ENCODE results near the gene EML4.
"Not testable (repeated sequence)": the region's sequence is repeated elsewhere in the genome, so short reads cannot be mapped to it uniquely, and the experiment has no call there.

EML4 gene

GRCh38 chr2:42310007-42310515 lies 140.9 kb downstream of the EML4 start:
- DNase-seq (ENCODE audit: low spot score) = no peak

DNA sequence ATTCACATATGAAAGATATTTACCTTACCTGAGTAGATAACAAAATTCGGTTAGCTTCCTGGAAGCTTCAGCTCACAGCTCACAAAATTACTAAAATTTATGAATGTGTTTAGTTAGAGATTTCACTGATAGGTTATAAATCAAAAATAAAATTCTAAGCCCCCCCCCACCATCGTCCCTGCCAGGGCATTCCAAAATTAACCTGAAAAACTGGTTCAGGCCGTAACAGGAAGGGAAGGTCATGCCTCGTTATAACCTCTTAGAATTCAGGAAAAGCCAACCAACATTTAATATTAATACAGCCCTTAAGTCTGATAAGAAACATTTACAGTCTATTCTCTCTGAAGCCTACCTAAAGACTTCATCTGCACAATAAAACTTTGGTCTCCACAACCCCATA lies 143.0 kb downstream of the EML4 start:
- no peak for DNase-seq (ENCODE audit: low spot score)

- DNase-seq (ENCODE audit: low spot score) = peak; percentile 44
These were observed 145.8 kb downstream of the EML4 start for GRCh38 chr2:42314892-42315468.

- no peak for DNase-seq (ENCODE audit: low spot score)
These were observed 146.8 kb downstream of the EML4 start for GRCh38 chr2:42315844-42316470.

- DNase-seq (ENCODE audit: low spot score) = no peak
These were observed 147.8 kb downstream of the EML4 start for GRCh38 chr2:42316910-42317309.

DNA sequence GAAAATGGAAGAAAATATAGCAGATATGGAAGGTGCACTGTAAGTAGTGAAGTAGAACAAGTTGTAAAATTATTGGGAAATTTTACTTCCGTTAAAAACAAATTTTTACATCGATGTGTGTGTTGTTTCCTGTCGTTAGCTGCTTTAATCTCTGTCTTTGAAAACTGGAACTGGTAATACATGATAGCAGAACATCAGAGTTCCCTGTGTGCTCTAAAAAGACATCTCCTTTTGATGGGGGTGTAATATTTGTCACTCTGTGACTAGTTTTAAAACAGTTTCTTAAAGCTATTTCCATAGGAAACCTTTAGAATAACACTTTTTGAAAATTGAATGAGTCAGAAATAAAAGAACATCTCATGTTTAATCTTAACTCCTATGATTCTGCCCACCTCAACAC lies 148.3 kb downstream of the EML4 start:
- DNase-seq (ENCODE audit: low spot score) = no peak

DNA sequence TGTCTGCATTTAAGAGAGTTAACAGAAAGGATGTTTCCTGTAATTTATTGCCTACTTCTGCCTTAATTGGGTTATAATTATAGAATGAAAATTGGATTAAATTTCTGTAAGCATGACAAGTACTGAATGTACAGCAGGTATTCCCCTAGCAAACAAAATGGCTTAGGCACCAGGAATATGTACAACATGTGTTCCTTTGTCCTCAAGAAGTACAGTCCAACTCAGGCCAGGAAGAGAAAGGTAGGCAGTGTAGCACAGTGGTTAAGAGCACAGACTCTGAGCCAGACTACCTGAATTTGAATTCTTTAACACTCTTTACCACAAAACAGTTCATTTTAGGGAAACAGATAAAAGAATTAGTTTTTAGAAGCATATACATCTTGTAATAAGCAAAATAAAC lies 148.8 kb downstream of the EML4 start:
- no peak for DNase-seq (ENCODE audit: low spot score)

GRCh38 chr2:42319265-42319664 lies 150.1 kb downstream of the EML4 start:
- no peak for DNase-seq (ENCODE audit: low spot score)

DNA sequence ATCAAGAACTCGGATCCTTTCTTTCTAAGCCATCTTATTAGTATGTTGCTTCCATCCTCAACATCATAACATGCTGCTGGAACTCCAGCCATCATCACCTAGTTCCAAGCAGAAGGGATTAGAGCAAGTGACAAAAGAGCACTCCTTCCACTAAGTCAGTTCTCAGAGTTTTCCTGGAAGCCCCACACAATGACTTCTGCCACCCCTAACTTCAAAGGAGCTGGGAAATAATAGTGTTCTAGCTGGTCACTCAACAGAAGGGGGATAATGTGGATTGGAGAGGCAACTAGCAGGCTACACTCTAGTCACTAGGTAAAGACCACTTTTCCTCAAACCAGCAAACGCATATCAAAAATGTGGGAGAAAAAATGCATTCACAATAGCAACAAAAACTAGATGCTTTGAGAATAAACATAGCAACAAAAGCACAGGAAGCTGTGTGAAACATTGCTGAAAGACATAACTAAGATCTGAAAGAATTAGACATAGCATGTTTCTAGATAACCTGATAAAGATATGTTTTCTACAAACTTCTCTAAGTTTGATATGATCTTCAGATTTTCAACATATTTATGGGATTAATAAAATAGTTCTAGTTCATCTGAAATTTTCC lies 152.4 kb downstream of the EML4 start:
- DNase-seq (ENCODE audit: low spot score) = no peak

DNA sequence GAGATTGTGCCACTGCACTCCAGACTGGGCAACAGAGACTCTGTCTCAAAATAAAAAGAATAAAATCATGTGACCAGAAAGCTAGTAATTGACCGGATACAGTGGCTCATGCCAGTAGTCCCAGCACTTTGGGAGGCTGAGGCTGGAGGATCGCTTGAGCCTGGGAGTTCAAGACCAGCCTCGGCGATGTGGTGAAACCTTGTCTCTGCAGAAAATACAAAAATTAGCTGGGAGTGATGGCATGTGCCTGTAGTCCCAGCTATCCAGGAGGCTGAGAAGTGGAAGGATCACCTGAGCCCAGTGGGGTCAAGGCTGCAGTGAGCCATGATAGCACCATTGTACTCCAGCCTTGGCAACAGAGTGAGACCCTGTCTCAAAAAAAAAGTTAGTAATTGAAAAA lies 155.1 kb downstream of the EML4 start:
- no peak for DNase-seq (ENCODE audit: low spot score)

GRCh38 chr2:42324949-42325348 lies 155.8 kb downstream of the EML4 start:
- no peak for DNase-seq (ENCODE audit: low spot score)

- DNase-seq (ENCODE audit: low spot score) = no peak
These were observed 156.5 kb downstream of the EML4 start for GRCh38 chr2:42325609-42326008.

DNA sequence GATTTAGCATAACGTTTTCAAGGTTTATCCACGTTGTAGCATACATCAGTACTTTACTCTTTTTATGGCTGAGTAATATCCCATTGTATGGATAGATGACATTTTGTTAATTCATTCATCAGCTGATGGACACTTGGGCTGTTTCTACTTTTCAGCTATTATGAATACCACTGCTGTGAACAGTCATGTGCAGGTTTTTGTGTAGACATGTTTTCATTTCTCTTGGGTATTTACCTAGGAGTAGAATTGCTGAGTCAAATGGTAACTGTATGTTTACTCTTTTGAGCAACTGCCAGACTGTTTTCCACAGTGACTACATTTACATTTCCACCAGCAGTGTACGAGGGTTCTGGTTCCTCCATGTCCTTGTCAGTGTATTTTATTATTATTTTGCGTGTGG lies 158.0 kb downstream of the EML4 start:
- DNase-seq (ENCODE audit: low spot score) = no peak

- DNase-seq (ENCODE audit: low spot score) = peak; percentile 53
These were observed 159.1 kb downstream of the EML4 start for GRCh38 chr2:42328148-42328833.

DNA sequence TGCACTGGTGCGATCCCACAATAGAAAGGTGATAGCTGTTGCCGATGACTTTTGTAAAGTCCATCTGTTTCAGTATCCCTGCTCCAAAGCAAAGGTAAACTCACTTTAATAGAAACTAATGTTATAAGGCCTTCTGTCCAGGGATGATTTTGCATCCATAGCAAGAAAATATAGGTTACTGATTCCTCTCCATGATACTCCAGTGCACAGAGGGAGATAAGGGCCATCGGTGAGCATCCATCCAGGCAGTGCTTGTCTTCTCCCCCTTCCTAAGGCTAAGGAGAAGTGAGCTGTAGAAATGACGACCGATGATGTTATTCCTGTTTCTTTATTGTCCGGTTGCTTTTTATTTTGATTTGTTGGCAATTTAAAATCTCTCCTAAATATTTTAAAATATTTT lies 159.8 kb downstream of the EML4 start:
- no peak for DNase-seq (ENCODE audit: low spot score)

DNA sequence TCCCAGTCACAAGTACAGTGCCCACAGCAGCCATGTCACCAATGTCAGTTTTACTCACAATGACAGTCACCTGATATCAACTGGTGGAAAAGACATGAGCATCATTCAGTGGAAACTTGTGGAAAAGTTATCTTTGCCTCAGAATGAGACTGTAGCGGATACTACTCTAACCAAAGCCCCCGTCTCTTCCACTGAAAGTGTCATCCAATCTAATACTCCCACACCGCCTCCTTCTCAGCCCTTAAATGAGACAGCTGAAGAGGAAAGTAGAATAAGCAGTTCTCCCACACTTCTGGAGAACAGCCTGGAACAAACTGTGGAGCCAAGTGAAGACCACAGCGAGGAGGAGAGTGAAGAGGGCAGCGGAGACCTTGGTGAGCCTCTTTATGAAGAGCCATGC lies 160.6 kb downstream of the EML4 start:
- no peak for DNase-seq (ENCODE audit: low spot score)

DNA sequence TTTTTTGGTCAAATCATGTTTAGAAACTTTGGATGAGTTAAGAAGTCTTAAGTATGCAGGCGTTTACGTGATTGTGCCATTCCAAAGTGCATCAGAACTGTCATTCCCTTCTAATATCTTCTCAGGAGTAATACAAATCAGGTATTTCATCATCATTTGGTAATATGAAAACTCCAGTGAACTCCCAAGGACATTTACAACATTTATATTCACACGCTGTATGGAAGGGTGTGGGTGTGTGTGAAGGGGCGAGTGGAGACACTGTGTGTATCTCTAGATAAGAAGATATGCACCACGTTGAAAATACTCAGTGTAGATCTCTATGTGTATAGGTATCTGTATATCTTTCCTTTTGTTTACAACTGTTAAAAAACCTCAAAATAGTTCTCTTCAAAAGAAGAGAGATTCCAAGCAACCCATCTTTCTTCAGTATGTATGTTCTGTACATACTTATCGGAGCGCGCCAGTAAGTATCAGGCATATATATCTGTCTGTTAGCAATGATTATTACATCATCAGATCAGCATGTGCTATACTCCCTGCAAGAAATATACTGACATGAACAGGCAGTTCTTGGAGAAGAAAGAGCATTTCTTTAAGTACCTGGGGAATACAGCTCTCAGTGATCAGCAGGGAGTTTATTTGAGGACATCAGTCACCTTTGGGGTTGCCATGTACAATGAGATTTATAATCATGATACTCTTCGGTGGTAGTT lies 162.6 kb downstream of the EML4 start:
- DNase-seq (ENCODE audit: low spot score) = no peak

GRCh38 chr2:42332575-42332974 lies 163.4 kb downstream of the EML4 start:
- DNase-seq (ENCODE audit: low spot score) = no peak

DNA sequence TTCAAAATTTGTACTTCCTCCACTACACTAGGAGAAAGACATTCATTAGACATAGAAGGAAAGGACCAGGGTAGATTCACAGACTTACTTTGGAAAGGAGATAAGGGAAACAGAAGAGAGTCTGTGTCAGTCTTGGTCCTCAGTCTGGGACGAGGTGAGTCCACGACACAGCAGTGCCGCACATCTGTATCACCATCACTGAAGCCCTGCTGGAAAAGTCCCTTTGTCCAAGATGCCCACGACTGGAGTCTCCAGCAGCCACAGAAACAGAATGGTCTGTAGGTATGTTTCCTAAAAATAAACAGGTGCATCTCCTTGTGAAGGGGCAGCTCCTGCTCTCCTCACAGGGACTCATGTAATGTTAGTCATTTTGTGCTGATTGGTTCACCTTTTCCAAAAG lies 164.4 kb downstream of the EML4 start:
- DNase-seq (ENCODE audit: low spot score) = no peak

DNA sequence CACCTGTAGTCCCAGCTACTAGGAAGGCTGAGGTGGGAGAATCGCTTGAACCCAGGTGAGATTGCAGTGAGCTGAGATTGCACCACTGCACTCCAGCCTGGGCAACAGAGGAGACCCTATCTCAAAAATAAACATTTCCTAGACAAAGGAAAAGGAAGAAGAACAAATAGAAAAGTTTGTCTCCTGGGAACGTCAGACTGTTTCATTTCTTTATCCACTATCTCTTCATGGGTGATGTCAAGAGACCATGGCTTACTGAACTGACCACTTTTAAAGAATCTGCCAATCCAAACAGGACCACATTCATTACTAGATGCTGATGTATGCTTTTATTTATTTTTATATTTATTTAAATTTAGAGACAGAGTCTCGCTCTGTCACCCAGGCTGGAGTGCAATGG lies 165.1 kb downstream of the EML4 start:
- no peak for DNase-seq (ENCODE audit: low spot score)

GRCh38 chr2:42334865-42335264 lies 165.7 kb downstream of the EML4 start:
- not testable (repeated sequence) for DNase-seq (ENCODE audit: low spot score)

DNA sequence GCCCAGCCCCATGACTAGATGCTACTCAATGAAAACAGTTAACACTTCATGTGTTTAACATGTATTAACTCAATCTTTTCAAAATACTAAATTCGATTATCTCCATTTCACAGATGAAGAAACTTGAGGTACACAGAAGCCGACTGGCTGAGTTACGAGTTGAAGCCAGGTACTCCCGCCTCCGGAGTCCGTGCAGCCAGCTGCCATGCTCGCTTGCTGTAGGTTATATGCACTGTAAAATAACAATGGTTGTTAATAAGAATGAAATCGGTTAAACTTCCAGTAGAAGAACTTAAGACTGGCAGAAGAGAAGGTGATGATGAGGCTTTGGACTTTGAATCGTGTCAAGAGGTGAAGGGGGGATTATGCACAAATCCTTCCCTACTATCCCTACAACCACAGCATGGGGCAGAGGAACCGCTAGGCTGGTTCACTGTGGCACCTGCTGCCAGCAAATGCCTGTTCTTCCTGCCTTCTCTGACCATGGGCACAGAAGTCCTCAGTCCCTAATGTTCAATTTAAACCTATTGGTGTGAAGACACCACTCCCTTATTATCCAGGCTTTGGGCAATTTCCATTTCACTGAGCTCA lies 166.5 kb downstream of the EML4 start:
- DNase-seq (ENCODE audit: low spot score) = no peak

Measured in RKO (cell line).